ENCODE measurements around the gene PCDHGA1. TPM values are rescaled to one million over a fixed set of nuclear protein-coding genes. Genes with fewer than 3 reads are reported as not detected.
"Not testable (repeated sequence)": the region's sequence is repeated elsewhere in the genome, so short reads cannot be mapped to it uniquely, and the experiment has no call there.

PCDHGA1 gene
- total RNA-seq, 1 experiment from 2014 or later, result 0.35 TPM

- BruUV-seq (replicated peaks), result no TSS peak
- Mint-ChIP-seq H3K9me3 (ENCODE audit: unreplicated experiment) (peaks cover 21% of the 10 kb centered on the region), H3K27me3 (ENCODE audit: insufficient read depth, unreplicated experiment) (no peaks in the 10 kb centered on the region), H3K27ac (ENCODE audit: low read depth, unreplicated experiment) (no peak overlapping the region), H3K36me3 (ENCODE audit: insufficient read depth, unreplicated experiment) (no peaks in the 10 kb centered on the region), H3K4me3 (ENCODE audit: unreplicated experiment) (no peak overlapping the region), H3K4me1 (ENCODE audit: insufficient read depth, unreplicated experiment) (no peaks in the 10 kb centered on the region)
- POLR2A ChIA-PET, result no interaction called here
- intact Hi-C loops (cut with micrococcal nuclease), result no loop called here
- CTCF ChIA-PET, result interaction anchor here (0.8 to 2.0 kb wide), 5 partner anchors 135 to 198 kb away, joined by 3 to 6 read pairs (median 3); no protein-coding TSS in a partner anchor
- TF ChIP-seq CTCF (IDR thresholded peaks at IDR 0.05; ENCODE audit: unreplicated experiment), result no peak
- DNase-seq (ENCODE audit: unreplicated experiment), result no peak
Measured at GRCh38 chr5:141374627-141375026, 44.3 kb downstream of the PCDHGA1 start.

GRCh38 chr5:141375444-141376155, 45.3 kb downstream of the PCDHGA1 start:
- H3K9me3 Mint-ChIP-seq (ENCODE audit: unreplicated experiment), result peaks cover 18% of the 10 kb centered on the region
- BruUV-seq (replicated peaks); H3K27me3 Mint-ChIP-seq (ENCODE audit: insufficient read depth, unreplicated experiment); H3K4me3 Mint-ChIP-seq (ENCODE audit: unreplicated experiment); H3K36me3 Mint-ChIP-seq (ENCODE audit: insufficient read depth, unreplicated experiment); DNase-seq (ENCODE audit: unreplicated experiment); POLR2A ChIA-PET; intact Hi-C loops (cut with micrococcal nuclease); H3K27ac Mint-ChIP-seq (ENCODE audit: low read depth, unreplicated experiment); H3K4me1 Mint-ChIP-seq (ENCODE audit: insufficient read depth, unreplicated experiment): not testable (repeated sequence)
- CTCF ChIA-PET, result interaction anchor here (0.6 to 2.0 kb wide), 4 partner anchors 134 to 192 kb away, joined by 3 to 6 read pairs (median 4); no protein-coding TSS in a partner anchor

- peaks cover 4% of the 10 kb centered on the region for H3K36me3 Mint-ChIP-seq (ENCODE audit: insufficient read depth, unreplicated experiment)
- no peaks in the 10 kb centered on the region for H3K4me1 Mint-ChIP-seq (ENCODE audit: insufficient read depth, unreplicated experiment)
- TF ChIP-seq CTCF (IDR thresholded peaks at IDR 0.05; ENCODE audit: unreplicated experiment), result peak; percentile 18
- H3K27ac Mint-ChIP-seq (ENCODE audit: low read depth, unreplicated experiment), result no peak within 1 kb of the TSS
- ChIA-PET POLR2A (interaction anchor here (1.0 to 1.2 kb wide), 3 partner anchors 62 to 178 kb away, joined by 3 to 4 read pairs (median 4); partner anchors contain the start of gene TAF7), CTCF (interaction anchor here (0.6 to 1.9 kb wide), 22 partner anchors 9 to 234 kb away, joined by 3 to 12 read pairs (median 4); partner anchors contain the start of genes PCDHB11, PCDHGA8, PCDHGC3 and TAF7)
- DNase-seq (ENCODE audit: unreplicated experiment), result no peak
- BruUV-seq (replicated peaks), result TSS peak; percentile 39
- intact Hi-C loops (cut with micrococcal nuclease), result no loop called here
- peak within 1 kb of the TSS; percentile 64 for H3K4me3 Mint-ChIP-seq (ENCODE audit: unreplicated experiment)
- H3K27me3 Mint-ChIP-seq (ENCODE audit: insufficient read depth, unreplicated experiment), result no peaks in the 10 kb centered on the region
- no peaks in the 10 kb centered on the region for H3K9me3 Mint-ChIP-seq (ENCODE audit: unreplicated experiment)
Measured at GRCh38 chr5:141382469-141383294, 52.4 kb downstream of the PCDHGA1 start, which contains the start of gene PCDHGA7. TSS of gene PCDHGA7 (plus strand) at chr5:141382742. CDS start at chr5:141382900, 158 bp downstream.

GRCh38 chr5:141383345-141383744, 53.0 kb downstream of the PCDHGA1 start:
- TF ChIP-seq CTCF (IDR thresholded peaks at IDR 0.05; ENCODE audit: unreplicated experiment), result no peak
- intact Hi-C loops (cut with micrococcal nuclease), result no loop called here
- no peaks in the 10 kb centered on the region for H3K4me1 Mint-ChIP-seq (ENCODE audit: insufficient read depth, unreplicated experiment)
- peaks cover 4% of the 10 kb centered on the region for H3K36me3 Mint-ChIP-seq (ENCODE audit: insufficient read depth, unreplicated experiment)
- DNase-seq (ENCODE audit: unreplicated experiment), result no peak
- CTCF ChIA-PET, result interaction anchor here (0.6 to 1.9 kb wide), 18 partner anchors 9 to 234 kb away, joined by 3 to 12 read pairs (median 4); partner anchors contain the start of genes PCDHB11, PCDHGA8, PCDHGC3 and TAF7
- POLR2A ChIA-PET, result interaction anchor here (1.1 to 1.2 kb wide), 2 partner anchors 141 to 178 kb away, joined by 3 to 4 read pairs; no protein-coding TSS in a partner anchor
- BruUV-seq (replicated peaks), result no TSS peak
- no peak overlapping the region for H3K27ac Mint-ChIP-seq (ENCODE audit: low read depth, unreplicated experiment)
- H3K9me3 Mint-ChIP-seq (ENCODE audit: unreplicated experiment), result peaks cover 2% of the 10 kb centered on the region
- H3K4me3 Mint-ChIP-seq (ENCODE audit: unreplicated experiment), result no peak overlapping the region
- no peaks in the 10 kb centered on the region for H3K27me3 Mint-ChIP-seq (ENCODE audit: insufficient read depth, unreplicated experiment)

Data from MCF 10A (cell line).